ENCODE results near the gene OSBPL8.

OSBPL8 gene

DNA sequence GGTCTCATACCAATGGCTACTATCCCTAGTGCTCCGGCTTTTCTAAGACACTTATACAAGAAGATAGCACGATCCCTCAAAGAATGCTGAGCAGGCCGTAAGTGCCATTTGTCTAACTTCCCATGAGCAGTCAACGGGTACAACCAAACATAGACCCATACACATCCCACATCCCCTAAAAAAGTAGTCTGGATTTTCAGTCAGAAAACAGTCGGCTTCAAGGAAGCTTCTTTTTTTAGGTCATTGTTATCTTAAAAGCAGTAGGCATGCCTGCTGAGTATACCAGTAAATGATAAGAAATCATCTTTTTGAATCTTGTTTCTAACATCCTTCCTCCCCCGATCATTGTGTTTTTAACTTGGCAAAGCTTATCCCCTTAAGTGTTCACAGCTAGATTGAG lies 19.8 kb downstream of the OSBPL8 start:
- H3K4me3 ChIP-seq (ENCODE audit: low read length), result no peak overlapping the region
- no peak for TF ChIP-seq CTCF (conservative IDR thresholded peaks at IDR 0.05; ENCODE audit: low read depth, low read length)
- no peak for DNase-seq (ENCODE audit: low read depth)

GRCh38 chr12:76537923-76538322 lies 21.6 kb downstream of the OSBPL8 start:
- no peak for DNase-seq (ENCODE audit: low read depth)
- H3K4me3 ChIP-seq (ENCODE audit: low read length), result no peak overlapping the region
- no peak for TF ChIP-seq CTCF (conservative IDR thresholded peaks at IDR 0.05; ENCODE audit: low read depth, low read length)

DNA sequence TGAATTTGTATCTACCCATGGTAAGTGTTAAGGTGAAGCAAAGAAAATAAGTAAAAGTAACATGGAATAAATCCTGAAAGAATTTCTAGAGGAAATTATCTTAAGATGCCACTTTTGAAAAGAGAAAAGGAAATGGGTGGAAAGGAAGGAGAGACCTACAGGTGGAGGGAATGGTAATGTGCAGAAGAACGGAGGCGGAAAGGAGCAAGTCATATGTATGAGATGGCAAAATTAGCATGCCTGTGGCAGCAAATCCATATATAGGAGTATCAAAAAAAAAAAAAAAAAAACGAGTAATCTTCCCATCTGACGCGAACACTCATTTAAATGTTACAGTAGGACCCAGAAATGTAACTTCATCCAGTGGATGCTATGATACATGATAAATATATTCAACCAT lies 23.0 kb downstream of the OSBPL8 start:
- no peak for TF ChIP-seq CTCF (conservative IDR thresholded peaks at IDR 0.05; ENCODE audit: low read depth, low read length)
- H3K4me3 ChIP-seq (ENCODE audit: low read length), result no peak overlapping the region
- no peak for DNase-seq (ENCODE audit: low read depth)

DNA sequence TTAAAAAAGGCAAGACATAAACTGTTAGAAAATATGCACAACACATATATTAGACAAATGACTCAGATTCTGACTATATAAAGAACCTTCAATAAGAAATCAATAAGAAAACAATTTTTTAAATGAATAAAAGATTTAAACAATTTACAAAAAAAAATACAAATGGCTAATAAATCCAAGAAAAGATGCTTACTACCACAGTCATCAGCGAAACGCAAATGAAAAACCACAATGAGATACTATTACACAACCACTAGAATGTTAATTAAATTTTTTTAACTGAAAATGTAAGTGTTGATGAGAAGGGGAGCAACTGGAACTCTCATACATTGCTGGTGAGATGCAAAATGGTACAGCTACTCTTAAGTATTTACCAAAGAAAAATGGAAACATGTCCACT lies 24.4 kb downstream of the OSBPL8 start:
- no peak for TF ChIP-seq CTCF (conservative IDR thresholded peaks at IDR 0.05; ENCODE audit: low read depth, low read length)
- DNase-seq (ENCODE audit: low read depth), result no peak
- H3K4me3 ChIP-seq (ENCODE audit: low read length), result no peak overlapping the region

DNA sequence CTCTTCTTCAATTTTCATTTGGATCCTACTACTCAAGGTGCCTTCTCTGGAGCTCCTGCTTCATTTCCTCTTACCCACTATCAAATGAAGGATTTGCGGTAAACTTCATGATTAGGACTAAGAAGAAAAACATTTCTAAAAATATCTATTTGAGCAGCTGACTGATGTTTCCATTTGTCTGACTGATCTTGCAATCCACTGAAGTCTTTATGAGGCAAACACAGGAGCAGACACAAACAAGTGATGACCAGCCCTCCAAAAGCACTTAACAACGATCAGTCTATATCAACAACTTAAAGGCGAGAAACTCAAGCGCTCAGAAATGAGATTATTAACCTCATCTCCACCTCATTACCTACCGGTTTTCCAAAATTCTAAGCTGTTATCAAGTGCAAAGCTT lies 26.2 kb downstream of the OSBPL8 start:
- no peak for TF ChIP-seq CTCF (conservative IDR thresholded peaks at IDR 0.05; ENCODE audit: low read depth, low read length)
- no peak for DNase-seq (ENCODE audit: low read depth)

DNA sequence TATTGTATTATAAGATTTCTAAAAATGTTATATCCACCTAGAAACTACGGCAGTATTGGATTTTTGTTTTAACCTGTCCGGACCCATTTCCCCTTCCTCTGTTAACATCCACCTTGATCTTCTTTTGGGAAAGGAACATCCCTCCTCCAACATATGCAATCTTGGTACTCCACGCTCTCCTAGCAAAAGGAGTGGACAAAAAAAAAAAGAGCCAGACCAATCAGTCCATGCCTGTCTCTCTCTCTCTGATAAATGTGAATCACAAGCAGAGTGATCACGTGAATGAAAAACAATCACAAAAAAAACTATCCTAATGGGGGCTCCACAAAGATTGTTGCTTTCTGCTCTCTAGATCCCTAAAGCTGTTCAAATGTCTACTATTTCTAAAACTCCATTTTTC lies 27.1 kb downstream of the OSBPL8 start:
- no peak overlapping the region for H3K4me3 ChIP-seq (ENCODE audit: low read length)
- DNase-seq (ENCODE audit: low read depth), result no peak
- TF ChIP-seq CTCF (conservative IDR thresholded peaks at IDR 0.05; ENCODE audit: low read depth, low read length), result no peak

More for the DNA sequence above, 26.2 kb downstream of the OSBPL8 start:
- no peak overlapping the region for H3K4me3 ChIP-seq (ENCODE audit: low read length)

GRCh38 chr12:76531056-76531455 lies 28.5 kb downstream of the OSBPL8 start:
- no peak for TF ChIP-seq CTCF (conservative IDR thresholded peaks at IDR 0.05; ENCODE audit: low read depth, low read length)

More at GRCh38 chr12:76531056-76531455, 28.5 kb downstream of the OSBPL8 start:
- no peak for DNase-seq (ENCODE audit: low read depth)
- no peak overlapping the region for H3K4me3 ChIP-seq (ENCODE audit: low read length)

All from retinal pigment epithelial cell (primary cell).